ENCODE data around the gene RETREG2.
"Not testable (repeated sequence)": the region's sequence is repeated elsewhere in the genome, so short reads cannot be mapped to it uniquely, and the experiment has no call there.

The RETREG2 gene

DNA sequence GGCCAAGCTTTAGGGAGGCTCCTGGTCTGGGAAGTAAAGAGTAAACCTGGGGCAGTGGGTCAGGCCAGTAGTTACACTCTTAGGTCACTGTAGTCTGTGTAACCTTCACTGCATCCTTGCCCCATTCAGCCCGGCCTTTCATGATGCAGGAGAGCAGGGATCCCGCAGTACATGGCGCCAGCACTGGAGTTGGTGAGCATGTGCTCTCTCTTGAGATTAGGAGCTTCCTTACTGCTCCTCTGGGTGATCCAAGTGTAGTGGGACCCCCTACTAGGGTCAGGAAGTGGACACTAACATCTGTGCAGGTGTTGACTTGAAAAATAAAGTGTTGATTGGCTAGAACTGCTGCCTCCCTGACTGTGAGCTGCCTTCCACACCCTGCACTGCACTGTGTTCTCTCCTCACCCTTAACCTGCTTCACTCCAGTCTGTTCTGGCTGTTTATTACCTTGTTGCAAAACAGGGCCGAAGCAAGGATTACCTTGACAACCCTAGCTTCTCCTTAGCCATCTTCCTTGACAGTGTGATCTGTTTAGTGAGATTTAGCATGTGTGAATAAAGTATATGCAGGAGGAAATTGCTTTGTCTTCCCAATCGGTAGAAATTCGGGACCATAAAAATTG, 5.2 kb downstream of the RETREG2 start:
- Histone ChIP-seq H3K9me3 (no peaks in the 10 kb centered on the region), H3K27ac (no peak overlapping the region), H4K20me1 (peaks cover 45% of the 10 kb centered on the region), H3K36me3 (peaks cover 63% of the 10 kb centered on the region), H3K27me3 (no peaks in the 10 kb centered on the region), H3K4me1 (peaks cover 42% of the 10 kb centered on the region), H3K4me2 (no peak overlapping the region), H3K9ac (peak overlapping the region; percentile 13; the same call in 1 of the 2 replicates), H3K4me3 (no peak overlapping the region)
- no peak for TF ChIP-seq Cebpa-rat (IDR thresholded peaks at IDR 0.05)

DNA sequence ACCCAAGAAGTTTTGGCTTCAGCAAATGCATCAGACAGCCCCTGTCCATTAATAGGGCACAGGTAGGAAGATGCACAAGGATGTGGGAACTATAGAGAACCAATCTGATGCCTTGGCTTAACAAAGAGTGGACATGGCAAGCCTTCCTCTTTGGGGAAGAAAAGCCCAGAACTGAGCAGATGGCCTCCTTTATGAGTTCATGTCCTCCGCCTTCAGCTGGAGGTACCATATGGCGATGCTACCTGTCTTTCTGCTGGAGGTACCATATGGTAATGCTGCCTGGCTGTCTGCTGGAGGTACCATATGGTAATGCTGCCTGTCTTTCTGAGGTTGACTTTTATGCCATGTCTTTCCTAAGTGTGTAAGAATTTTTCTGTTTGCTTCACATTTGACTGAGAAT, 6.0 kb downstream of the RETREG2 start:
- no peak for TF ChIP-seq Cebpa-rat (IDR thresholded peaks at IDR 0.05)
- Histone ChIP-seq H4K20me1 (peaks cover 40% of the 10 kb centered on the region), H3K9ac (no peak overlapping the region), H3K27ac (no peak overlapping the region), H3K9me3 (no peaks in the 10 kb centered on the region), H3K4me1 (peaks cover 38% of the 10 kb centered on the region), H3K4me3 (no peak overlapping the region), H3K4me2 (no peak overlapping the region), H3K27me3 (no peaks in the 10 kb centered on the region), H3K36me3 (peaks cover 63% of the 10 kb centered on the region)

DNA sequence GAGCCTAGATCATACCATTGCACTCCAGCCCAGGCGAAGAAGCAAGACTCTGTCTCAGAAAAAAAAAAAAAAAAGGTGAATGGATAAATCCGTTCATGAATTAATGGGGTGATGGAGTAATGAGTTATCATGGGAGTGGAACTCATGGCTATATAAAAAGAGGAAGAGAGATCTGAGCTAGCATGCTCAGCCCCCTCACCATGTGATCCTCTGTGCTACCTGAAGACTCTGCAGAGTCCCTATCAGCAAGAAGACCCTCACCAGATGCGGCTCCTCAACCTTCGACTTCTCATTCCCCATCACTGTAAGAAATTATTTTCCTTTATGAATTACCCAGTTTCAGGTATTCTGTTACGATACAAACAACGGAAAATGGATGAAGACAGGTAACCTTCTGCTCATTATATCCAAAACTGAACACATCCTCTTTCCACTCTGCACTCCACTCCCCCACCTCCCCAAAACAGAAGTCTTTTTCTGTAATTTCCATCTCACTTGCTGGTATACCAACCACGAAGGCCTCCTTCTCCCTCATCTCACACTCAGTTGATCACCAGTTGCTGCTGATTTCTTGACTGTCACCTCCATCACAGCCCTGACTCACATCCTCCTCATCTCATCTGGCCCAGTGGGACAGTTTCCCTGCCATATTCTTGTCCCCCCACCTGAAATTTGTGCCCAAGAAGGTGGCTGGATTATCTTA, 8.8 kb downstream of the RETREG2 start:
- peaks cover 37% of the 10 kb centered on the region for H3K36me3 ChIP-seq
- no peak overlapping the region for H3K9ac ChIP-seq

DNA sequence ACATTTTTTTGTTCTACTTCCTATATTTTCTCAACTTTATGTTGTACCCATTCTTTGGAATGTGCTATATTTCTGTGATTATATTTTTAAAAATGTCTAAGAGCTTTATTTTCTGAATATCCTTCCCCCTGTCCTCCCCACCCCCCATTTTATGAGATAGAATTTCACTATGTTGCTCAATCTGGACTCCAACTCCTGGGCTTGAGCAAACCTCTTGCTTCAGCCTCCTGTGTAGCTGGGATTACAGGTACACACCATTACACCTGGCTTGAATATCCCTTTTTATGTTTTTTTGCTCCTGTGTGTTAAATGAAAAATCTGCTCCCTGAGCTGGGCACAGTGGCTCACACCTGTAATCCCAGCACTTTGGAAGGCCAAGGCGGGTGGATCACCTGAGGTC, 19.3 kb downstream of the RETREG2 start:
- TF ChIP-seq Cebpa-rat (IDR thresholded peaks at IDR 0.05), result no peak
- no peaks in the 10 kb centered on the region for H3K27me3 ChIP-seq

More for the DNA sequence above, 8.8 kb downstream of the RETREG2 start:
- Histone ChIP-seq H3K27ac (no peak overlapping the region), H3K9me3 (no peaks in the 10 kb centered on the region), H4K20me1 (peaks cover 16% of the 10 kb centered on the region), H3K27me3 (no peaks in the 10 kb centered on the region), H3K4me3 (no peak overlapping the region), H3K4me2 (no peak overlapping the region), H3K4me1 (peaks cover 12% of the 10 kb centered on the region)
- TF ChIP-seq Cebpa-rat (IDR thresholded peaks at IDR 0.05), result no peak

DNA sequence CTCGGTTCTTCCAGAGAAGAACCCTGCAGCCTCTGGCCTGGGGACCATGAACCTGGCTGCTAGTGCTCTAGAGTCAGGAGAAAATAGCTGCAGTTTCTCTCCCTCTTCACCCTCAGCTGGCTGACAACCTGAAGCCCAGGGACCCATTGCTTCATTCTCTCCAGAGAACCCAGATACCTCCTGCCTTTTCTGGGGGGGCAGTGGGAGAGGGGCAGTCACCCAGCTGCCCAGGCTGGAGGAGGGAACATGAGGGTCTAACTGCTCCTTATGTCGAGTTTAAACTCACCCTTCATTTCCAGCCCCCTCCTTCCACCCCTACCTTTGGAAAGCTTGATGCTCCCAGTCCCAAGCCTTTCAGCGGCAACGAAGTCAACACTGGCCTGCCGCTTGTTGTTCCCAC, 20.9 kb downstream of the RETREG2 start:
- Histone ChIP-seq H3K36me3 (no peaks in the 10 kb centered on the region), H3K4me3 (no peak overlapping the region), H3K27ac (no peak overlapping the region), H3K9ac (no peak overlapping the region), H3K4me1 (no peaks in the 10 kb centered on the region), H3K9me3 (no peaks in the 10 kb centered on the region), H4K20me1 (no peaks in the 10 kb centered on the region), H3K4me2 (no peak overlapping the region), H3K27me3 (no peaks in the 10 kb centered on the region)
- no peak for TF ChIP-seq Cebpa-rat (IDR thresholded peaks at IDR 0.05)

More for the DNA sequence above, 19.3 kb downstream of the RETREG2 start:
- Histone ChIP-seq H3K9ac (no peak overlapping the region), H3K9me3 (no peaks in the 10 kb centered on the region), H3K4me1 (no peaks in the 10 kb centered on the region), H3K27ac (no peak overlapping the region), H3K4me2 (no peak overlapping the region), H4K20me1 (no peaks in the 10 kb centered on the region), H3K36me3 (no peaks in the 10 kb centered on the region), H3K4me3 (no peak overlapping the region)

DNA sequence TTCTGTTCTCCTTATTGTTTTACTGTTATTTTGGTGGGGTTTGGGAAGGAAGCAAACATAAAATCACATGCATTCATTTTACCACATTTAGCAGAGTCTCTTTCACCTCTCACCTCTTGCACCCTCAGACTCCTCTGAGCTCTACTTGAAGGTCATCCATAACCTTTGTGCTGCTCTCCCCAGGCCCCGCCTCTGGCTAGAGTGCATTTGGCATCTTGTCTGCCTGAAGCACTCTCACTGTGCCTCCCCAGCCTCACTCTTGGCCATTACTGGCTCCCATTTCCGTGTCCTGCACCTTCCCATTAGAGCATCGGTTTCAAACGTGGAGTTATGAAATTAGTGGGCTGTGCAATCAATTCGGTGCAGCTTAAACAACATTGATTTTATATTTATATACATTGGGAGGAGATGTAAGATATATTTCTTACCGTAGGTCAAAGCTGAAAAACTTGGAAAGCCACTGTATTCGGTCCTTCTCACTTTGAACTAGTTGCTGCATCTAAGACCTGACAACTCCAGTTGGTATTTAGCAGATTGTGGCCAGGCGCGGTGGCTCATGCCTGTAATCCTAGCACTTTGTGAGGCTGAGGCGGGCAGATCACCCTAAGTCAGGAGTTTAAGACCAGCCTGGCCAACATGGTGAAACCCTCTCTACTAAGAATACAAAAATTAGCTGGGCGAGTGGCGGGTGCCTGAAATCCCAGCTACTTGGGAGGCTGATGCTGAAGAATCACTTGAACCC, 21.6 kb downstream of the RETREG2 start:
- Histone ChIP-seq H3K27ac (no peak overlapping the region), H3K9me3 (no peaks in the 10 kb centered on the region), H3K27me3 (no peaks in the 10 kb centered on the region), H3K4me3 (no peak overlapping the region), H3K4me1 (no peaks in the 10 kb centered on the region), H3K36me3 (no peaks in the 10 kb centered on the region), H3K9ac (no peak overlapping the region), H4K20me1 (no peaks in the 10 kb centered on the region), H3K4me2 (no peak overlapping the region)
- no peak for TF ChIP-seq Cebpa-rat (IDR thresholded peaks at IDR 0.05)

DNA sequence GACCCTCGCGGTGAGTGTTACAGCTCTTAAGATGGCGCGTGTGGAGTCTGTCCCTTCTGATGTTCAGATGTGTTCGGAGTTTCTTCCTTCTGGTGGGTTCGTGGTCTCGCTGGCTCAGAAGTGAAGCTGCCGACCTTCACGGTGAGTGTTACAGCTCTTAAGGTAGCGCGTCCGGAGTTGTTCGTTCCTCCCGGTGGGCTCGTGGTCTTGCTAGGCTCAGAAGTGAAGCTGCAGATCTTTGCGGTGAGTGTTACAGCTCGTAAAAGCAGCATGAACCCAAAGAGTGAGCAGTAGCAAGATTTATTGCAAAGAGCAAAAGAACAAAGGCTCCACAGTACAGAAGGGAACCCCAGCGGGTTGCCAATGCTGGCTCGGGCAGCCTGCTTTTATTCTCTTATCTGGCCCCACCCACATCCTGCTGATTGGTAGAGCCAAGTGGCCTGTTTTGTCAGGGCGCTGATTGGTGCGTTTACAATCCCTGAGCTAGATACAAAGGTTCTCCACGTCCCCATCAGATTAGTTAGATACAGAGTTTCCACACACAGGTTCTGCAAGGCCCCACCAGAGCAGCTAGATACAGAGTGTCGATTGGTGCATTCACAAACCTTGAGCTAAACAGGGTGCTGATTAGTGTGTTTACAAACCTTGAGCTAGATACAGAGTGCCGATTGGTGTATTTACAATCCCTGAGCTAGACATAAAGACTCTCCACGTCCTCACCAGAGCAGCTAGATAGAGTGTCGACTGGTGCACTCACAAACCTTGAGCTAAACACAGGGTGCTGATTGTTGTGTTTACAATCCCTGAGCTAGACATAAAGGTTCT, 22.6 kb downstream of the RETREG2 start:
- not testable (repeated sequence) for H3K27me3 ChIP-seq, H3K4me2 ChIP-seq, H4K20me1 ChIP-seq

DNA sequence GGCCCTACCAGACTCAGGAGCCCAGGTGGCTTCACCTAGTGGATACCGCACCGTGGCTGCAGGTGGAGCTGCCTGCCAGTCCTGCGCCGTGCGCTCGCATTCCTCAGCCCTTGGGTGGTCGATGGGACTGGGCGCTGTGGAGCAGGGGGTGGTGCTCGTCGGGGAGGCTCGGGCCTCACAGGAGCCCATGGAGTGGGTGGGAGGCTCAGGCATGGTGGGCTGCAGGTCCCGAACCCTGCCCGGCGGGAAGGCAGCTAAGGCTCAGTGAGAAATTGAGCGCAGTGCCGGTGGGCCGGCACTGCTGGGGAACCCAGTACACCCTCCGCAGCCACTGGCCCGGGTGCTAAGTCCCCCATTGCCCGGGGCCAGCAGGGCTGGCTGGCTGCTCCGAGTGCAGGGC, 23.3 kb downstream of the RETREG2 start:
- not testable (repeated sequence) for H3K36me3 ChIP-seq, H3K27ac ChIP-seq, H3K27me3 ChIP-seq, H4K20me1 ChIP-seq, H3K4me3 ChIP-seq, H3K4me1 ChIP-seq, H3K4me2 ChIP-seq, H3K9ac ChIP-seq, H3K9me3 ChIP-seq

More for the DNA sequence above, 22.6 kb downstream of the RETREG2 start:
- H3K27ac ChIP-seq, H3K9me3 ChIP-seq, H3K9ac ChIP-seq, H3K36me3 ChIP-seq, H3K4me3 ChIP-seq, H3K4me1 ChIP-seq: not testable (repeated sequence)

DNA sequence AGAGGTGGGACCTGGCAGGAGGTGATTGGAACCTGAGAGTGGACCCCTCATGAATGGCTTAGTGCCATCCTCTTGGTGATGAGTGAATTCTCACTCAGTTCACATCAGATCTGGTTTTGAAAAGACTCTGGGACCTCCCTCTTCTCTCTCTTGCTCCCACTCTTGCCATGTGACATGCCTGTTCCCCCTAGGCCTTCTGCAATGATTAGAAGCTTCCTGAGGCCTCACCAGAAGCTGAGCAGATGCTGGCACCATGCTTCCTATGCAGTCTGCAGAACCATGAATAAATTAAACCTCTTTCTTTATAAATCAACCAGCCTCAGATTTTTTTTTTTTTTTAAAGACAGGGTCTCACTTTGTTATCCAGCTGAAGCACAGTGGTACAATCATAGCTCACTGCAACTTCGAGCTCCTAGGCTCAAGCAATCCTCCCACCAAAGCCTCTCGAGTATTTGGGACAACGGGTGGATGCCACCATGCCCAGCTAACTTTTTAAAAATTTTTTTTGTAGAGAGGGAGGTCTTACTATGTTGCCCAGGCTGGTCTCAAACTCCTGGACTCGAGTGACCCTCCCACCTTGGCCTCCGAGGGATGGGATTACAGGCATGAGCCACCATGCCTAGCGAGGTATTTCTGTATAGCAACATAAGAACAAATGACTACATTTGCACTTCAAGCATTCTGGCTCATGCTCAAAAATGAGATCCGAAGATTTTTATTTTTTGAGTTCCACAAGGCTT, 26.5 kb downstream of the RETREG2 start:
- no peak for TF ChIP-seq Cebpa-rat (IDR thresholded peaks at IDR 0.05)
- peaks cover 17% of the 10 kb centered on the region for H3K36me3 ChIP-seq
- peaks cover 32% of the 10 kb centered on the region for H3K4me1 ChIP-seq
- H3K4me3 ChIP-seq, result no peak overlapping the region
- no peaks in the 10 kb centered on the region for H4K20me1 ChIP-seq
- H3K9me3 ChIP-seq, result no peaks in the 10 kb centered on the region
- H3K27me3 ChIP-seq, result no peaks in the 10 kb centered on the region
- H3K9ac ChIP-seq, result no peak overlapping the region
- H3K27ac ChIP-seq, result no peak overlapping the region
- H3K4me2 ChIP-seq, result no peak overlapping the region
